DND-41 (cell line): ENCODE results near the gene RNASE7.

Experiments used
- ATAC-seq: fragments of 200-7000 bp; cut with Tn5 transposase; 3 replicates; pipeline ENCODE4 v1.9.1; 2021; ENCODE audit warnings: low read depth; ENCODE audit not compliant: insufficient read depth
- DNase-seq: peaks from one replicate; pipeline ENCODE4 v3.0.0-alpha.2; 2020
- H2AFZ ChIP-seq: 2 replicates; pipeline ENCODE4 v1.6.0; 2012; ENCODE audit warnings: low read depth, low read length
- H3K27ac ChIP-seq: 2 replicates; pipeline ENCODE4 v1.5.1; 2012; ENCODE audit warnings: low read length, inconsistent platforms
- H3K27me3 ChIP-seq: fragments of 200-600 bp; sonication (generic); 2 replicates; pipeline ENCODE4 v1.6.0; 2012; ENCODE audit warnings: low read length, mild to moderate bottlenecking, inconsistent platforms; ENCODE audit not compliant: insufficient read depth, poor library complexity
- H3K36me3 ChIP-seq: 2 replicates; pipeline ENCODE4 v1.5.1; 2012; ENCODE audit warnings: low read length, inconsistent platforms; ENCODE audit not compliant: insufficient read depth
- H3K4me1 ChIP-seq: 2 replicates; pipeline ENCODE4 v1.5.1; 2012; ENCODE audit warnings: mild to moderate bottlenecking, low read length; ENCODE audit not compliant: insufficient read depth
- H3K4me2 ChIP-seq: 2 replicates; pipeline ENCODE4 v1.6.0; 2012; ENCODE audit warnings: mild to moderate bottlenecking, moderate library complexity, low read length, inconsistent platforms; ENCODE audit not compliant: insufficient read depth
- H3K4me3 ChIP-seq, 2 experiments: fragments of 200-600 bp in 1 of 2; shearing (Covaris generic) in 1 of 2; 2 replicates each; pipeline ENCODE4 v1.5.1; 2012 to 2016; ENCODE audit warnings: inconsistent platforms in 2 of 2, low read length in 2 of 2, mild to moderate bottlenecking in 2 of 2, low read depth in 1 of 2, moderate library complexity in 1 of 2
- H3K79me2 ChIP-seq: 2 replicates; pipeline ENCODE4 v1.6.0; 2012; ENCODE audit warnings: low read length, inconsistent platforms; ENCODE audit not compliant: insufficient read depth
- H3K9ac ChIP-seq: 2 replicates; pipeline ENCODE4 v1.6.0; 2012; ENCODE audit warnings: low read depth, mild to moderate bottlenecking, inconsistent platforms, low read length, moderate library complexity
- H3K9me3 ChIP-seq: 2 replicates; pipeline ENCODE4 v1.5.1; 2012; ENCODE audit warnings: low read length, moderate library complexity, mild to moderate bottlenecking, inconsistent platforms; ENCODE audit not compliant: insufficient read depth, severe bottlenecking
- H4K20me1 ChIP-seq: 2 replicates; pipeline ENCODE4 v1.6.0; 2012; ENCODE audit warnings: low read length; ENCODE audit not compliant: insufficient read depth
- CTCF ChIP-seq: IDR thresholded peaks from 2 replicates; pipeline ENCODE4 v1.5.1; 2012; ENCODE audit warnings: borderline replicate concordance, low read length, moderate library complexity, mild to moderate bottlenecking; ENCODE audit not compliant: poor library complexity, severe bottlenecking; ENCODE audit errors: extremely low read depth
- EZH2 ChIP-seq: IDR thresholded peaks from 3 replicates; pipeline ENCODE4 v1.6.1; 2012; ENCODE audit warnings: borderline replicate concordance, low read depth, mild to moderate bottlenecking, moderate library complexity, low read length, inconsistent platforms; ENCODE audit not compliant: severe bottlenecking

RNASE7 gene

GRCh38 chr14:21014761-21015190, 27.4 kb upstream of the RNASE7 start:
- Histone ChIP-seq H4K20me1 (no peaks in the 10 kb centered on the region), H3K27me3 (peaks cover 7% of the 10 kb centered on the region), H3K9me3 (no peaks in the 10 kb centered on the region), H2AFZ (no peak overlapping the region; the same call in 1 of the 2 replicates), H3K27ac (no peak overlapping the region), H3K4me3 (no peak overlapping the region), H3K4me1 (no peaks in the 10 kb centered on the region), H3K79me2 (no peaks in the 10 kb centered on the region), H3K36me3 (no peaks in the 10 kb centered on the region), H3K4me2 (no peak overlapping the region), H3K9ac (no peak overlapping the region)
- peak; percentile 81 for DNase-seq
- peak; percentile 93 for ATAC-seq
- TF ChIP-seq EZH2, result no peak
- peak; percentile 91 for TF ChIP-seq CTCF

- peaks cover 7% of the 10 kb centered on the region for H3K27me3 ChIP-seq
Measured at GRCh38 chr14:21015312-21015711, 26.9 kb upstream of the RNASE7 start.

GRCh38 chr14:21016413-21017190, 25.6 kb upstream of the RNASE7 start:
- Histone ChIP-seq H4K20me1 (no peaks in the 10 kb centered on the region), H3K4me3 (no peak overlapping the region), H3K4me2 (no peak overlapping the region), H3K4me1 (no peaks in the 10 kb centered on the region), H3K27me3 (no peaks in the 10 kb centered on the region), H3K79me2 (no peaks in the 10 kb centered on the region), H2AFZ (no peak overlapping the region), H3K36me3 (no peaks in the 10 kb centered on the region), H3K9ac (no peak overlapping the region), H3K27ac (no peak overlapping the region), H3K9me3 (no peaks in the 10 kb centered on the region)
- ATAC-seq, result no peak
- no peak for DNase-seq
- no peak for TF ChIP-seq EZH2
- no peak for TF ChIP-seq CTCF

More at GRCh38 chr14:21015312-21015711, 26.9 kb upstream of the RNASE7 start:
- no peak overlapping the region for H3K4me2 ChIP-seq
- TF ChIP-seq CTCF, result no peak
- no peak for TF ChIP-seq EZH2
- DNase-seq (no peak), ATAC-seq (no peak)
- H3K27ac ChIP-seq, result no peak overlapping the region
- H3K9me3 ChIP-seq, result no peaks in the 10 kb centered on the region
- H3K4me1 ChIP-seq, result no peaks in the 10 kb centered on the region
- no peaks in the 10 kb centered on the region for H3K36me3 ChIP-seq
- H4K20me1 ChIP-seq, result no peaks in the 10 kb centered on the region
- no peak overlapping the region for H3K4me3 ChIP-seq
- H3K79me2 ChIP-seq, result no peaks in the 10 kb centered on the region
- no peak overlapping the region for H3K9ac ChIP-seq
- H2AFZ ChIP-seq, result no peak overlapping the region
